ENCODE measurements around the gene PRKCB. TPM values are rescaled to one million over a fixed set of nuclear protein-coding genes. Genes with fewer than 3 reads are reported as not detected.

The PRKCB gene
- total RNA-seq, 1 donor from 2014 or later = 79.4 TPM

GRCh38 chr16:23994615-23995014 is 158.8 kb downstream of the PRKCB start:
- intact Hi-C loops (cut with micrococcal nuclease) = no loop called here

- intact Hi-C loops (cut with micrococcal nuclease) = no loop called here
Observed at GRCh38 chr16:23996258-23996955, 160.6 kb downstream of the PRKCB start.

- intact Hi-C loops (cut with micrococcal nuclease) = no loop called here
Observed at GRCh38 chr16:23998771-23999170, 163.0 kb downstream of the PRKCB start.

GRCh38 chr16:23999663-24000062 is 163.9 kb downstream of the PRKCB start:
- intact Hi-C loops (cut with micrococcal nuclease) = no loop called here

GRCh38 chr16:24001710-24002109 is 165.9 kb downstream of the PRKCB start:
- intact Hi-C loops (cut with micrococcal nuclease) = no loop called here

GRCh38 chr16:24002619-24003018 is 166.8 kb downstream of the PRKCB start:
- intact Hi-C loops (cut with micrococcal nuclease) = no loop called here

GRCh38 chr16:24005577-24005976 is 169.8 kb downstream of the PRKCB start:
- intact Hi-C loops (cut with micrococcal nuclease) = no loop called here

GRCh38 chr16:24007391-24007790 is 171.6 kb downstream of the PRKCB start:
- intact Hi-C loops (cut with micrococcal nuclease) = no loop called here

- intact Hi-C loops (cut with micrococcal nuclease) = no loop called here
Observed at GRCh38 chr16:24007934-24008333, 172.2 kb downstream of the PRKCB start.

GRCh38 chr16:24009098-24009497 is 173.3 kb downstream of the PRKCB start:
- intact Hi-C loops (cut with micrococcal nuclease) = no loop called here

- intact Hi-C loops (cut with micrococcal nuclease) = loop anchor here (1.0 to 10.0 kb wide), 10 partner anchors 26 to 413 kb away; partner anchors contain the start of genes NDUFAB1, PLK1 and PRKCB
Observed at GRCh38 chr16:24009955-24010354, 174.2 kb downstream of the PRKCB start.

- intact Hi-C loops (cut with micrococcal nuclease) = loop anchor here (1.0 to 10.0 kb wide), 10 partner anchors 26 to 413 kb away; partner anchors contain the start of genes NDUFAB1, PLK1 and PRKCB
Observed at GRCh38 chr16:24010440-24011089, 174.8 kb downstream of the PRKCB start.

GRCh38 chr16:24011237-24011636 is 175.5 kb downstream of the PRKCB start:
- intact Hi-C loops (cut with micrococcal nuclease) = loop anchor here (2.0 to 10.0 kb wide), 4 partner anchors 60 to 414 kb away; partner anchors contain the start of genes NDUFAB1 and PLK1

GRCh38 chr16:24013054-24013636 is 177.4 kb downstream of the PRKCB start:
- intact Hi-C loops (cut with micrococcal nuclease) = loop anchor here (5.0 to 10.0 kb wide), 2 partner anchors 338 to 416 kb away; partner anchors contain the start of genes NDUFAB1 and PLK1

- intact Hi-C loops (cut with micrococcal nuclease) = loop anchor here (1.0 to 10.0 kb wide), 4 partner anchors 21 to 417 kb away; partner anchors contain the start of genes NDUFAB1 and PLK1
Observed at GRCh38 chr16:24013864-24014645, 178.3 kb downstream of the PRKCB start.

- intact Hi-C loops (cut with micrococcal nuclease) = loop anchor here (1.0 to 10.0 kb wide), 4 partner anchors 20 to 418 kb away; partner anchors contain the start of genes NDUFAB1 and PLK1
Observed at GRCh38 chr16:24014955-24015354, 179.2 kb downstream of the PRKCB start.

GRCh38 chr16:24015923-24016322 is 180.1 kb downstream of the PRKCB start:
- intact Hi-C loops (cut with micrococcal nuclease) = loop anchor here (10.0 kb wide), 1 partner anchor 341 kb away; the partner anchor contains the start of gene PLK1

GRCh38 chr16:24018485-24018884 is 182.7 kb downstream of the PRKCB start:
- intact Hi-C loops (cut with micrococcal nuclease) = loop anchor here (10.0 kb wide), 1 partner anchor 344 kb away; the partner anchor contains the start of gene PLK1

- intact Hi-C loops (cut with micrococcal nuclease) = no loop called here
Observed at GRCh38 chr16:24022797-24023196, 187.0 kb downstream of the PRKCB start.

- intact Hi-C loops (cut with micrococcal nuclease) = no loop called here
Observed at GRCh38 chr16:24023621-24024020, 187.8 kb downstream of the PRKCB start.

GRCh38 chr16:24024971-24025370 is 189.2 kb downstream of the PRKCB start:
- intact Hi-C loops (cut with micrococcal nuclease) = no loop called here
